HG03432 (cell line): Measurements from ENCODE around the gene RXRB.

ENCODE experiments used
- ATAC-seq: cut with Tn5 transposase; IDR thresholded peaks from one replicate; pipeline ENCODE4 v1.9.1; 2021; ENCODE audit warnings: mild to moderate bottlenecking, moderate library complexity; ENCODE audit not compliant: unreplicated experiment

Gene RXRB

DNA sequence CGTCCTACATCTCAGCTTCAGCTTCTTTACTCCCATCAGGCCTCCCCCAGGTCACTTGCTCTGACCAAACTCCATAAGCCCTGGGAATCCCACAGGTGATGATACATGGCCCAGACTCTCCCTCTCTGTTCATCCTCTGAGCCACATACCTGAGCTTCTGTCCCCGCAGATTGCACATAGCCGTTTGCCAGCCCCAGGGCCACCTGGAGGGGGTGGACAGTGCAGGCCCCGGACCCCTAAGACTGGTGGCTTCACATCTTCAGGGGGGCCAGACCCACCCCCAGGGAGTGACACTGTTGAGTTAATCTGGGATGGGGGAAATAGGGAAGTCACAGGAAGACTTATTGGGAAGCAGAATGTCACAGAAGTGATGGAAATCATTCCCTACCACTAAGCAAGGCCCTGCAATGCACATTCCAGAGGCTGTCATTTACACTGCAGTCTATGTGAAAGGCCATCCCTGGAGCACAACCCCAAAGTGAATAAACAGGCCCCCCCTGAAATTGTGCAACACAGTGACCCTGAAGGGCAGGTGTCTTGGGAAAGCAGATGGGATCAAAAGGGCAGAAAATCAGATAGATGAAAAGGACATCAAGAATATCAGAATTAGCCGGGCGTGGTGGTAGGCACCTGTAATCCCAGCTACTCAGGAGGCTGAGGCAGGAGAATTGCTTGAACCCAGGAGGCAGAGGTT is 2.2 kb downstream of the RXRB start:
- ATAC-seq = no peak

DNA sequence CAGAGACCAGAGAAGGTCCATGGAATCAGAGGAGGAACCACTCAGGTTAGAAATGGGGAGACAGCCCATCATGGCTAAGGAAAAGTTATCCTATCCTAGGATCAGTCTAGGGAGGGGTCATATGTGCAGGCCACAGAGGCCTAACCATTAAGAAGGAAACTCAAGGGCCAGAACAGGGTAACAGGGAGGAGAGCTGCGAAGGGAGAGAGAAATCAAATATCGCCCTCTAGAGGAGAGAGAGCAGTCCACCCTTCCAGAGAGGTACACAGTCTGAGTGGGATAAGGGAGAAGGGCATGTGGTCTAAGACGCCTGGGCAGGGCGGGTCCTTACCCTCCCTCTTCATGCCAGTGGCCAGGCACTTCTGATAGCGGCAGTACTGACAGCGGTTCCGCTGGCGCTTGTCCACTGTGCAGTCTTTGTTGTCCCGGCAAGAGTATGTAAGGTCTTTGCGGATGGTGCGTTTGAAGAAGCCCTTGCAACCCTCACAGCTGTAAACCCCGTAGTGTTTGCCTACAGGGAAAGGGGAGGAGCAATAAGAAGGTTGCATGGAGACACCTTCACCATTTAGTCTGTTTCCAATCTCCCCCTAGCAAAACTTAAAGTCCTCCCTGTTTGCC is 2.9 kb downstream of the RXRB start:
- ATAC-seq = no peak

DNA sequence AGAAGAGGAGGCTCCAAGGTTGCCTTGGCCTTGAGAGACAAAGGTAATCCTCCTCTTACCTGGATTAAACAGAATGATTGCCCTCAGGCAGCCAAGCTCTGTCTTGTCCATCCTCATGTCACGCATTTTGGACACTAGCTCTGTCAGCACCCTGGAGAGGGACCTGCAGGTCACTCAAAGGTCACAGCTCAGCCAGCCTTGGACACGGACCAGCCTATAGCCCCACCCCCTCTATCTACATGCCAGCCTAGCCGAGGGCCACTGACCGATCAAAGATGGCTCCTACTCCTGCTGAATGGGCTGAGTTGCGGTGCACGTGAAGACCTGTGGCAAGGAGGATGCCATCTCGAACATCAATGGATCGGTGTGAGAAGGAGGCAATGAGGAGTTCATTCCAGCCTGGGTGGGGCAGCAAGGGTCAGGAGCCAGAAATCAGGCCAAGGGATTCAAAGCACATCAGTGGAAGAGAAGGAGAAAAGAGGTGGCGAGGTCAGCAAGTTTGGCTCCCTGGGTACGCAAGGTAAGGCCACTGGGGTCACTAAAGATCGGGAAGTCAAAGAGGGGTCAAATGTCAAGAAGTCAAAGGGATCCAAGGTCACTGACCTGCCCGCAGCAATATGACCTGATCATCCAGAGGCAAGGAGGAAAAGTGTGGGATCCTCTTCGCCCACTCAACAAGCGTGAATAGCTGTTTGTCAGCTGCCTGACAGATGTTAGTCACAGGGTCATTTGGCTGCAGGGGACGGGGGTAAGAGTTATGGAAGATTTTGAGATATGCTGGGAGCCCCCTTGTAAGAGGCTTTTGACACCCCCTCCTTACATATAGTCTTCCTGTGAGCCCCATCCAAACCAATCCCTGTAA is 4.9 kb downstream of the RXRB start:
- no peak for ATAC-seq

GRCh38 chr6:33194431-33194979 is 6.0 kb downstream of the RXRB start:
- no peak for ATAC-seq

GRCh38 chr6:33193619-33194018 is 6.8 kb downstream of the RXRB start:
- no peak for ATAC-seq

DNA sequence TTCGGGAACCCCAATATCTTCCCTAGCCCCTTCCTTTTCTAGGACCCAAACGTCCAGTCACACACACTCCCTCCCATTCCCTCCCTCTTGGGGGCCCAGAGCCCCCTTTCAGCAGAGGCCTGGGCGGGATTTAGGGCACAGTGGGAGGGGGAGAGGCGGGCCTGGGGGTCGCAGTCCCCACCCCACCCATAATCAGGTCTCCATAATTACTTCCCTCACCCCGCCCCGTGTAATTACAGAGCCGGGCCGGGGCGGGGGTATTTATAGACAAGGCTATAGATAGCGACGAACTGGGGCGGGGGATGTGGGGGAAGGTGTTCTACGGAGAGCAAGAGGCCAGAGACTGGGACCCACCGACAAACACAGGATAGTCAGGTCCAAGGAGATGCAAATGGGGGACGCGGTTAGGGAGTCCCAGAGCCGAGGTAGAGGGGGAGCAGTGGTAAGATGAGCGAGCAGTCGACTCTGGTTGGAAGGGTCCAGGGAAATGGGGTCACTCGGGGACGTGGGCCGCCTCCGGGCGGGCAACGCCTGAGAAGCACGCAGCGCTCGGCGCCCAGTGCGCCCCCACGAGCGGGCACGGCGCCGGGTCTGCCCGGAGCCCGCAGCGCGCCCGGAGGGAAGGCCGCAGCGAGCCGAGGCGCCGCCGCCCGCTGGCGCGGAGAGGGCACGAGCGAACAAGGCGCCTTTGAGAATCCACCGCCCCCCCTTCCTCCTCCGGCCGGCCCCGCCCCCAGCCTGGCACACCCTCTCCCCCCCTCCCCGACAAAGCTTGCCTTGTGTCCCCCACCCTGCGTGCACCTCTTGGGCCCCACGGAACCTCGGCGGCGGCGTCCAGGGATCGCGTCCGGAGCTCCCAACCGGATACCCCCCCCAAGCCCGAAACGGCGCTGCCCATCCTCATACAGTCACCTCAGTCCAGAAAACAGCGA is 7.5 kb downstream of the RXRB start:
- ATAC-seq = no peak

DNA sequence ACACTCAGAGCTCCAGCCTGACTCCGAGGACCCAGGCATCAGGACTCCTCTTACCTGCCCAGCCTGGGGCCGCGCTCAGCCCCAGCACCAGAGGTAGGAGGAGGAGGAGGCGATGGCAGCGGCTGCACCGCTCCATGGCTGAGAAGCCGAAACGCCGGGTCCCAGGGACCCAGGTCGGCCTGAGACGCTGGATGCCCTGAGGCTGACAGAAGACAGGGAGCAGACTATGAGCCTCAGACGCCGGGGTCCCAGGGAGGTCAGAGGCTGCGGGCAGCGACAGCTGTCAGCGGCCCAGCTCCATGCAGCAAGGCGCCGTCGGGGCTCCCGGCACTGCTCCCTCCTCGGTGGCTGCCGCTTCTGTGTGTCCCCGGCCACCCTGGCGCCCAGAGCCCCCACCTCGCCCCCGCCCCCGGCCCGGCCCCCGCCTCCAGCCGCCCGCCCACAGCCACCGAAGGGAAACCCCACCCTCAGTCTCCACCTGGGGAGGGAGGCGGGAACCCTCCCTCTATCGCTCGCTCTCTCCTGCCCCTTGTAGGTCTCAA is 8.3 kb downstream of the RXRB start, which contains the start of gene COL11A2:
TSS of gene COL11A2 (minus strand) at position 363 of the 542 bp plus-strand sequence. CDS start at position 136, 227 bp downstream.
- ATAC-seq = no peak

GRCh38 chr6:33191383-33192104 is 8.9 kb downstream of the RXRB start:
- ATAC-seq = no peak

- ATAC-seq = no peak
These were observed 9.9 kb downstream of the RXRB start for GRCh38 chr6:33190504-33191107.

GRCh38 chr6:33189625-33190448 is 10.6 kb downstream of the RXRB start:
- no peak for ATAC-seq

GRCh38 chr6:33189164-33189563 is 11.3 kb downstream of the RXRB start:
- no peak for ATAC-seq

DNA sequence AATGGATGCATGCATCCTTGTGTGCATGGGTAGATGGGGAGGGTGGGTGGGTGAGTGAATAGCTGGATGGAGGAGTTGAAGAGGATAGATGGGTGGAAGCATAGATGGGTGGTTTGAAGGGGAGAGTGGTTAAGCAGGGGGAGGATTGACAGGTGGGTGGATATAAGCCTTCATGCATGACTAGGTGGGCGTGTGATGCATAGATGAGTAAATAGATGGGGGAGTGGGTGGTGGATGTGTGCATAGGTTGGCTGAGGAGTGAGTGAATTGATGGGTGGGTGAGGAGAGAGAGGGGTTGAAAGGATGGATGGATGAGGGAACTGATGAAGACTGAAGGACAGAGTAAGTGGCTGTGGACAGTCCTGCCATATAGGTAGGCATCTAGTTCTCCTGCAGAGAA is 12.7 kb downstream of the RXRB start:
- ATAC-seq = no peak

GRCh38 chr6:33185654-33186187 is 14.7 kb downstream of the RXRB start:
- no peak for ATAC-seq

- ATAC-seq = no peak
These were observed 15.3 kb downstream of the RXRB start for GRCh38 chr6:33185190-33185589.

DNA sequence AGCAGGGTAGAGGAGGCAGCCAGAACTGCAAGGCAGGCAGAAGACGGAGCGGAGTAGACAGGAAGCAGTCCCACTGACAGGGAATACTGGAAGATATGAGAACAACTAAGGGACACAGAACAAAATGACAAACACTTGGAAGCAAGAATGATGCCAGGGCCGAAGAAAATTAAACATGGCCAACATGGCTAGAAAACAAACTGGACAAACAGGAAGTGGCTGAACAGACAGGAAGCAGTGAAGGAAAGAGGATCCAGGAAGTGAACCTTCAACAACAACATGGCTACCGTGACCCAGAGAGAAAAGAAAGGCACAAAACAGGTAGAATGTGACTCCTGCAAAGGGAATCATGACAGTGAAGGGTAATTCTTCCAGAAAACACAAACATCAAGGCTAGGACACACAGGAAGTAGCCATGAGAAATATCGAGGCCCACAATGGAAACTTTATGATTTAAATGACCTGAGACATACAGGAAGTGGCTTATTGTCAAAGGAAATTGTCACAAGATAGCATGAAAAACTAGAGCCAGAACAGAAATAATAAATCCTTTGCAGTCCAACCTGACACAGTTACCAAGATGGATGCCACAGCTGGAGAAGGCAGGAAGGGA is 17.3 kb downstream of the RXRB start:
- no peak for ATAC-seq

DNA sequence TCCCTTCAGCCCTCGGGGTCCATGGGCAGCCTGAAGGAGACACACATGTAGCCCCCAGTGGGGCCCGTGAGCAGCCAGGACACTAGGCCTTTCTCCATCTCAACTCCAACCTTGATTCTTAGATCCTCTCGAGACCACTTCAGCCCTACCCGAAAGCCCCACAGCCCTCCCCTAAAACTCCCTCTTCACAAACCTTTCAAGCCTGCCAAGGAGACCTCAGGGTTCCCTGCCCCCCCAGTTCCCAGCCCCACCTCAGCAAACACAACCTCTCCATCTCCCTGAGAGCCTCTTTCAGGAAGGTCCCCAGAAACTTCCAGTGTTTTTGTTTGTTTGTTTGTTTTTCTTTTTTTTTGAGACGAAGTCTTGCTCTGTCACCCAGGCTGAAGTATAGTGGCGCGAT is 19.3 kb downstream of the RXRB start:
- no peak for ATAC-seq

GRCh38 chr6:33178755-33179475 is 21.6 kb downstream of the RXRB start:
- no peak for ATAC-seq
